ENCODE results near the gene INO80C.
"Not testable (repeated sequence)": the region's sequence is repeated elsewhere in the genome, so short reads cannot be mapped to it uniquely, and the experiment has no call there.

INO80C gene

DNA sequence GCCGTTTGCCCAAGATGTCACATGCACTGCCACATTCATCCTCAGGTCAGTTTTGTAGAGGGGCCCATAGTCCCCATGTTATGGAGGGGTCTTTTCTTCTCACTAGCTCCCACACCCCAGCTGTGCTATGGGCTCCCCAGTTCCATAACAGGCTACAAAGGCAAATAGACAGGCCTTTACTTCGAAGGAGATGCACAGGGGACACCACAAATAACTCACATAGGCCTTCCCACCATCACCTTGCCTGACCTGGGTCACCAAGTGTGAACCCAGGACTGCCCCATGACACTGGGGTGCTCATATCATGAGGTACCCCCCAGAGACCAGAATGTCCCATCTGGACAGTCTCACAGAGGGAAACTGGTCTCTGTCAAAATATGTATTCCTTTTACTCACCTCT is 15.0 kb upstream of the INO80C start:
- DNase-seq: no peak

DNA sequence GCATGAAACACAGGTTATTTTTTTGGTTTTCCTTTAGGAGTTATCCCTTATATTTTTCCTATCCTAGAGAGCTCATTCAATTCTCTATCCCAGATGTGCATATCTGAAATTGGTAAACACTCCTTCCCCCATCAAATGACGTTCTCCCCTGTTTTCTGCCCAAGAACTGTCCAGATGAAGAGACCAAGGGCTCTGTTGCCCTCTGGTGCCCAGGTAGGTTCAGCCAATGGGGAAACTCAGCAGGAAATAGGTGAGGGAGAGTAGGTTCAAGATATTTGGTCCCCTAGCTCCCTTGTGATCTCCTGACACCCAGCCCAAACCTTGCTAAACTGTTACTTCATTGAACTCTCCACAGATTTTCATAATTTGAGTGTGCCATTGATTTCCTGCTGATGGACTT is 14.1 kb upstream of the INO80C start:
- no peak for DNase-seq

DNA sequence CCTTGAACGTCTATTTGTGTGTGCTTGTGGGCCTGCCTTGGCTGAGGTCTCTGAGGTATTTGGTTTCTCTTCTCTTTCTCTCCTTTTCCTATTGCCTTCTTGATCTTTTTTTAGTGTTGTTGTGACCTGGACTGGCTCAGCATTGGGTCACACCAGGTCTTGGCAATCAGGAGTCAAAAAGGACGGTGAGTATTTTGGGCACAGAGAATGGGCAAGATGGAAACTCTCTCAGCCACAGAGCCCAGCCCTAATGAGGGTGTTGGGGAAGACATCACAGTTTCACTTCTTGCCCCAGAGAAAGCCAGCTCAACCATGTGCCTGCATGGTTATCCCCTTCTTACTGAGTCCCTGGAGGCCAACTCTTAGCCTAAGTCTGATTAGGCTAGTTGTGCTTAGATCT is 13.7 kb upstream of the INO80C start:
- DNase-seq: no peak

DNA sequence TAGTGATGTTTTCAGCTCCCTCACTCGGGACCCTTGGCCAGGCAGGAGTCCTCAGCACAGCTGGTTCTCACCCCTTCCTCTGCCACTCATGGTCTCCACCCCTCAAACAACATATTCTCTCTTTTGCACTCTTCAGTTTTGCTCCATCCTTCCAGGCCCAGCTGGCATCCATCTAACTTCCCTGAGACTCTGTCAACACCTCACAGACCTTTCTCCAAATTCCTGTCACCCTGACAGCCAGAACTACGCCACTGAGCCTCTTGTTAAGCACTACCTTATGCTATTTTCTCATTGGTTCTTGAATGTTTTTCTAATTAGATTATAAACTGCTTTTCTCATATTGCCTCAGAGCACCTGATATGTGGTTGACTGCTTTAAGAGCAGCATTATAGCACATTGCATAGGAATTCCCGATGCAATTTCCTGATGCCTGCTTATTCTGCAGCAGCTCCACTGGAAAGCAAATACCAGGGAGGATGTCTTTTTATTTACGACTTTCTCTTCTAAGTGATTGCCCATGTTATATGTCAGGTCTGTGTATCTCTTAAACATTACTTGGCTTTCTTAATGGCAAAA is 12.4 kb upstream of the INO80C start:
- no peak for DNase-seq

DNA sequence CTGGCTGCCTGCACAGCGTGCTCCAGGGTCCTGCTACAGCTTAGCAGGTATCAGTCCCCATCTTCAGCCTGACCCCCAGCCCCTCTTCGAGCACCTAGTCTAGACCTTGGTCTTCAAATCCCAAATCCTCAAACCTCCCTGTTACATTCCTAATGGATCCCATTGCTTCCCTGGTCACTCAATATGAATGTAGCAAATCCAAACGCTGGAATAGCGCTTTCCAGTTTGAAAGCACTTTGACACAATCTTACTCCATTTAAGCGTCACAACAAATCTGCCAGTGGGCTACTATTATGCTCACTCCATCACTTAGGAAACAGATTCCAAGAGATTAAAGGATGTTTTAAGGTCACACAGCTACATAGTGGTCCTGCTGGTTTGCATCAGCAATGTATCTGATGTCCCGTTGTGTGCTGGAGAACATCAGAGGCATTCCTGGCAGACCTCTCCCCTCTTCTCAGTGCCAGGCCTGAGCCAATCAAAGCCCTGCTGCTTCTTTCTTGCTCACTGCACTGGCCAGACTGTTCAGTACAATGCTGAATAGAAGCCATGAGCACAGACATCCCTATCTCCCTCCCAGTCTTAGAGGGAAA is 11.1 kb upstream of the INO80C start:
- DNase-seq: no peak

DNA sequence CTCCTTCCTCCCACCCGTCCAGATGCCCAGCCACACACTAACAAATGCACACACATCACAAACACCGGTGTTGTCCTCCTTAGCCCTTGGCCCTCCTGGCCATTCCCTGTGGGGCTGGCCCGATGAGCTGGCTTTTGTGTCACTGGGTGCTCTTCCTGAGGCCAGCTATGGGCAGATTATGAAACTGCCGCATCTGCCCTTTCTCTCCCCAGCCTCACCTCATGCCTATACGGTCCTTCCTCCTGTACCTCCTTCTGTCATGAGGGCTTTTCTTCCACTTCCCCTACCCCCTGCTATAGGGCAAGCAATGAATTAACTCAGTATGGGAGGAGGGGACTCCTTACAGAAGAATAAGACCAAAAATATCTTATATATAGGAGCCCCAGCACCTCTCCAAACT is 10.3 kb upstream of the INO80C start:
- no peak for DNase-seq

DNA sequence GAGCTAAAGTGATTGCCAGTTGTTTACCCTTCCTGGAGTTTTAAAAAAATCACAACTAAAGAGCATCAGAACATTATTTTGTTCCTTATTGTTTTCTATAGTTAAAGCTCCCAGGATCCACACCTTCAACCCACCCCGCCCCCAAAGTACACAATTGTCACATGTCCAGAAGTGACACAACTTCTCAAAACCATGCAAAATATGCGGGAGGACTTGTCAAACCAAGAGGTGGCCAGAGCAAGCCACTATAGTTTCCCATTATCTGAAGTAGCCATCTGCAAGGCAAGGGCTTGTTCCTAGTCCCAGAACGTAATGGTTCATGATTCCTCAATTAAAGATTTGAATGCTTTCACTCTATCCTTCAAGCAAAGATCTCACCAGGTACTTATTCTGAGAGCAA is 9.9 kb upstream of the INO80C start:
- DNase-seq: no peak

DNA sequence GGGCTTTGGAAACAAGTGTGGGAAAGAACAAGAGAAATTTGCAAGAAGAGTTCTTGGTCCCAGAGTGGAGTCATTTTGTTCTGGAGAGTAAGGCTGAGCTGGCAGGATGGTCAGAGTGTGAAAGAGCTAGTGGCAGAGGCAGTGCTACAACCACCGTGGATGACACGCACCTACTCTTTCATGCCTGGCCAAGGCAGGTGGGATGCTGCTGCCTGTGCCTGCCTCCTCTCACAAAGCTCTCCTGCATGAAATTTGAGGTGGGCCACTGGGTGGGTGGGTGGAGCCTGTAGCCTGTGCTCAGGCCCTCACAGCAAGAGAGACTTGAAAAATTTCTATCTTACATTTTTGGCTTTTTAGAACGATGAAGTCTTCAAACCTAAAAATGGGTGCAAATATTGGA is 9.4 kb upstream of the INO80C start:
- no peak for DNase-seq

DNA sequence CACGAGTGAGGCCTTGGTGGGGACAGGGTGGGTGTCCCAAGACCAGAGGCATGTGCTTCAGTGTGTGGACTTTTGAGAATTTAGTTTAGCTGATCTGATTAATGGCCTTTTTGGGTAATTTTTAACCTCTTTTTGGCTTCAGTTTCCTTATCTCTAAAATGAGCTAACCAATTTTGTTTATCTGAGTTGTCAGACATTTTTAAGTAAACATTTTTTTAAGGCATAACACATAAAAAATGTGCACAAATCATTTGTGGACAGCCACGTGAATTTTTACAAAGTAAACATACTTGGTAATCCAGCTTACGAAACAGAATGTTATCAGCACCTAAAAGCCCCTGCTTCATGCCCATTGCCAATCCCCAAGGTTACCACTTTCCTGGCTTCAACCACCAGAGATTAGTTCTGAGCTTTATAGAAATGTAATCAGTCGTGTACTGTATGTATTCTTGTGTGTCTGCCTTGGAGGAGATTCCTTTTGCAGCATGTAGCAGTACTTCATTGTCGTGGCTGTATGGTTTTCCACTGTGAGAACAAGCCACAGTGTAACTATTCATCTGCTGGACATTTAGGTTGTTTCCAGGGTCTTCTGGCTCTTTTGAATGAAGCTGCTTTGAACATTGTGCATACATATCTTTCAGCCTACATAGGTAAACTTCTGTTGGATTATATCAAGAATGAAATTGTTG is 8.4 kb upstream of the INO80C start:
- DNase-seq: no peak

DNA sequence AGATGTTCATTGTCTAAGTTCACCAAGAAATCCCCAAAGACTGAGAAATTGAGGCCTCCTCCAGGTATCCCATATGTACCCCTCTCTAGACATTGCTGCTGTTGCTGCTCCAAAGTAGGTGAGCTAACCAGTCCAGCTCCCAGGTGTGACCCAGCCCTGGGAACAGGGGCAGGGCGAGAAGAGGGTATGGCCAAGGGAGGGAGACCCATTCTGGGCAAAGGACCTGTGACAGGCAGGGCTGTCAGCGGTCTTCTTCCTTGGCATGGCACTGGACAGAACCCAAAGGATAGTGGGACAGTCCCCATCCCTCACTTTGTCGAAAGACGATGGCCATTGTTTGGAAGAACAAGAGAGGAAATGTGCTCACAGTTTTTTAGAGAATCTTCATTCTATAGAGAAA is 7.2 kb upstream of the INO80C start:
- DNase-seq: no peak

DNA sequence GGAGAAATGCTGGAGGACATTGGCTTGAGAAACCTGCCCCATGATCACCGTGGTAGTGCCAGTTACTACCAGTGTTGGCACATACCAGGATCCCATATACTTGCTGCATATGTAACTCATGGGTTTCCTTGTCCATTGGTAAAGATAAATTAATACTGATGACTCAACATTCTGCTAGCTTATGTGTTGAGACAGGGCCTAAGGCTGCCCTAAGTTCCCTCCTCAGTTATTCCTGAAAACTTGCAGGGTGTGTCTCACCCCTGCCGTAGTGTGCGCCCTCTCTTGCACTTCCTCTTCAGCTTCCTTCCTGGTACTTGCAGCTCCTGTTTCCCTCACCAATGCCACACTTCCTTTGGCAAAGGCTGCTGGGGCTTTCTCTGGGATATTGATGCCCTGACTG is 4.3 kb upstream of the INO80C start:
- DNase-seq: no peak

DNA sequence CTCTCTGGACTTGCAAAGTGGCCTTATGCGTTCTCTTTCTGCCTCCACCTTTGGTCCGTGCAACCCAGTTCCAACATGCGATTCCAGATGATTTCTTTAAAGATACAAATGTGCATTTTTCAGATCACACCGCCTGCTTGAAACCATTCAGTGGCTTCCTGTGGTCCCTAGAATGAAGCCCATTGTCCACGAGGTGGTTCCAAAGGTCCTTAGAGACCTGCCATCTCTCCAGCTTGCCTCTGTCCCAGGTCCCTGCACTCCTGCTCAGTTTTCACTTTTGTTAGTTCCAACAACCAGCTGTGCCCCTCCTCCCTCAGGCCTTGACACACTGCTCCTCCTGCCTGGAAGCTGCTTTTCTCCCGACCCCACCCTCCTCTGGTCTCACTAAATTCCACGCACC is 3.6 kb upstream of the INO80C start:
- DNase-seq: no peak

DNA sequence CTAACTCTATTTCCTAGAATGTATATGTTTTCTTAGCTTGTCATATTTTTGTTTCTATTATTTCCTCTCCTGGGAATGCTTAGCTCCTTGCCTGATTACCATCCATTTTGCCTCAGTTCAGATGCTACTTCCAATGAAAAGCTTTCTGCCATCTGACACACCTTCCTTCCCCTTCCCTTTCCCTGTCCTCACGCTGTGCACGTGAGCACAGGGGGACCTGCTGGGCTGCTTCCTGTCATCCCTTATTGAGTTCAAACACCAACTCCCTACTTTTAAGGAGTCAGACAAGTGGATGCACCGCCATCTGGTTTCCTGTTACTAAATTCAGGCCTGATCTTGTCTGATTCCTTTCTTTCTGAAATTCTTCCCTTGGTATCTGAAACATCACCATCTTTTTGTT is 2.4 kb upstream of the INO80C start:
- no peak for DNase-seq

DNA sequence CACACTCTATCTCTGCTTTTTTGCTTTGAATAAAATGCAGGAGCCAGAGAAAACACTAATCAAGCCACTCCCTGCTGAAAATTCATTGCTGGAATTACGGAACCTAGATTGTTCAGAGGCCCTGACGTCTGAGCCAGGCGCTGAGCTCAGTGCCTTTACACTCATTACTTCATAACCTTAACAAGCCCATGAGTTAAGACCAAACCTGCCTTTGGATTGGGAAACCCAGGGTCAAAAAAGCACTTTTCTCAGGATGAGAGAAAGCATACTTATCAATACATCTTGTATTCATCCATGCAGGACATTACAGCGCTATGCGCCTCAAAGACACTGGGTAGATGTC is 762 bp downstream of the INO80C start:
- no peak for DNase-seq

DNA sequence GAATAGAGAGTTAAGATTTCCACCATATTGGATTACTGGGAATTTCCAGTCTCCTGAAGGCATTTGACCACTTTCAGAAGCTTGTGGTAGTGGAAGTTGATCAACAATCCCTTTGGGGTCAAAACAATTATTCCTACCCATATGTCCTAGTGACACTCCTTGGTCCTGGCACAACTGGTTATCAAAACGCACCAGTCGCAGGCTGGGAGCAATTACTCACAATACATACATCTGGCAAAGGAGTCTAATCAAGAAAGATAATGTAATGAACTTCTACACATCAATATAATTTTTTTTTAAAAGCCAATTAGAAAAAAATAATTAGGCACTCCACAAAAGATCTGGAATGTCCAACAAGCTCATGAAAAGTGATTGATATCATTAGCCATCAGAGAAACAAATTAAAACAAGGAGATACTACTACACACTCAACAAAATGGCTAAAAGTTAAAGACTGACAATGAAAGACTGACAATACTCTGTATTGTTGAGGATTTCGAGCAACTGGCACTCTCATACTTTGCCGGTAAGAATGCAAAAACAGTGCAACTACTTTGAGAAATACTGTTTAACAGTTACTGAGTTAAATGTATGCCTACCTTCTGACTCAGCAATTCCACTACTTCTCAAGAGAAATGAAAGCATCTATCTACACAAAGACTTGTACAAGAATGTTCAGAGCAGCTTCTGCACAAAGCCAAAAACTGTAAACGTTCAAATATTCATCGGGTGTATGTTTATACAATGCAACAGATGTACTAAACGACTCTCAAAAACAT is 2.0 kb downstream of the INO80C start:
- DNase-seq: no peak

DNA sequence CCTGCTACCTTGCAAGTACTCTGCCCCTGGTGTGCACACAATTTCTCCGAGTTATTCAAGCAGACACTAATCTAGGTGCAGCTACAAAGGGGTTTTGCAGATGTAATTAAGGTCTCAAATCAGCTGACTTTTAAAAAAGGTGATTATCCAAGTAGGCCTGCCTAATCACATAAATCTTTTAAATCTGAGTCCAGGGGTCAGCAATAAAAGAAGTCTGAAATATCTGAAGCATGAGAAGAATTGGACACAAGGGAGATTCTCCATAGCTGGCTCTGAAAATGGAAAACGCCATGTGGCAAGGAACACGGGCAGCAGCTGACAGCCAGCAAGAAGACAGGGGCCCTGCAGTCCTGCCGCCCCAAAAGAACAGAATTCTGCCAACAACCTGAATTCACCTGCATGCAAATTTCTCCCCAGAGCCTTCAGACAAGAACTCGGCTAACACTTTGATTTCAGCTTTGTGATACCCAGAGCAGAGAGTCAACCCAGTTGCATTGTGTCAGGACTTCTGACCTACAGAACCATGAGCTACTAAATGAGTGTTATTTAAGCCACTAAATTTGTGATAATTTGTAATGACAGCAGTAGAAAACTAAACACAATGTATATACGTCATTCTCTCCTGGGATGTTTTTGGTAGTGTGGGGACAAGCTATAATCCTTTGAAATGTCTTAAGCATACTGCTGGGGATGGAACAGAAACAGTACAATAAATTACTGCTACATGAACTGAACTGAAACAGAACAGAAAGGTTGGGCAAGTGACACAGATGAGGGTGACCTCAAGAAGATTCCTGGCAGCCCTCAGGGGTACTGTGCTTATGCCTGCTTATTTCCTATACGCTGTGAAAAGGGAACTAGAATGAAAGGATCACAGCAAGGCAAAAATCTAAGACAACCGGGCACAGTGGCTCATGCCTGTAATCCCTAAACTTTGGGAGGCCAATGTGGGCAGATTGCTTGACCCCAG is 3.2 kb downstream of the INO80C start:
- DNase-seq: no peak

DNA sequence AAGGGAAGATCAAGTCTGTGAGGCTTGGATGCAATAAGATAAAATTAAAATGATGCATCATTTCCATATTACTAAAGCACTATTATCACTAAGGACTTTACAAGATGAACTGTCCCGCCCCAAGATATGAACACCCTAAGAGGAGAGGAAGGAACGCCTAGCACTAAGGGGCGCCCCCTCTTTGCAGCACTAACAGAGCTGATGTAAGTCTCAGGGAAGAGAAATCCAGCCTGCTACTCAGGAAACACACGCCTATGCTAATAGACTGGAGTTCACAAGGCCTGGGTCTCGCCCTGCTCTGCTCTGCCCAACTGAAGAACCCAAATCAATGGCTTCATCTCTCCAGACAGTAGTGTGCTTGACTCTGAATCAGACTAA is 6.1 kb downstream of the INO80C start:
- DNase-seq: no peak

DNA sequence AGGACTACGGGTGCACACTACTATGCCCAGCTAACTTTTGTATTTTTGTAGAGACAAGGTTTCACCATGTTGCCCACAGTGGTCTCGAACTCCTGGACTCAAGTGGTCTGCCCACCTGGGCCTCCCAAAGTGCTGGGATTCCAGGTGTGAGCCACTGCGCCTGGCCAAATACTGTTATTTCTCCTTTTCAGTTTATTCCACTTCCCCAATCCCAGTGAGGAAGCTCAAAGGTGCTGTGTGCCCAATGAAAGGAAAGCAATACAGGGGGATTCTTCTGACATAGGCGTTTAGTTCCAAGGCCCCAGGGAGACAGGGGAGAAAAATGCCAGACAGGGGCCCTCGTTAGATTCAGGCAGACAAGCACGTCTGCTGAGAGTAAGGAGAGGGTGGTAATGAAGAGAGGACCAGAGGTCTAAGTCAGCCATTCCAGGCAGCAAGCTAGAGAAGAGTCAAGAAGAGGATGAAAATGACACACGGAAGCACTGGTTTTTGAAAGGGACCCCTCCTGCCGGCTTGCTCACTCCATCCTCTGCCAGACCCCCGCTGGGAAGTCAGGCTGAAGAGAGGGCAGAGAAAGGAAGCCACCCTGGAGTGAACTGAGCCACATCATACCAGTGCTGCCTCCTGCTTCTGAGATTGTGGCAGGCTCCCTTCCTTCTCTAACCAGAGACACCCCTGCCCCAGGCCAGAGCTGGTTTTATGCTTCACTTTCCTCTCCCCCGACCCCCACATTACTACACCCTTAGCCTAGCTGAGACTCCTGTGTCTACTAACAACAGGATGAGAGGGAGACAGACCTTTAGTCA is 6.7 kb downstream of the INO80C start:
- DNase-seq: no peak

DNA sequence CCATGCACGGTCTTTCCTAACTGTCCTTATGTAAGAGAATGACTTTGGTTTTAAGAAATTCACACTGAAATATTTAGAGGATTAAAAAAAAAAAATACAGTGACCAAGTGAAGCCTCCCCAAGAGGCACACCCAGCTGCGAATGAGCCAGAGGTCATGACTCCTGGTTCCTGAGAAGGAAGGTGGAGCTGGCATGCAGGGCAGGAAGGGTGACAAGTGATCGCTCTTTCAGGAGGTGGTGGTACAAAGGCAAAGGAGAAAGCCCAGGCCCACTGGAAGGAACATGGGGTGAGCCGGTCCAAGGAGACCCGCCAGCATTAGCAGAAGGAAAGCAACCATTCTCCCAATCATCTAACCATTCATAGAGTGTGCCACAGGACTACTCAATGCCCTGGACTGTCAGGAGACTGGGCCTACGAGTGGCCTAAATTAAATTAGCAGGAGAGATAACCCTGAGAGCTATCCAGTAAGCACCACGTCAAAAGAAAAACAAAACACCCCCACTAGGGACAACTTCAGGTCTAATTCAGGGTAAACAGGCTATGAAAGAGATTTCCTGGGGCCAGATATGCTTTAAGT is 7.8 kb downstream of the INO80C start:
- DNase-seq: no peak

DNA sequence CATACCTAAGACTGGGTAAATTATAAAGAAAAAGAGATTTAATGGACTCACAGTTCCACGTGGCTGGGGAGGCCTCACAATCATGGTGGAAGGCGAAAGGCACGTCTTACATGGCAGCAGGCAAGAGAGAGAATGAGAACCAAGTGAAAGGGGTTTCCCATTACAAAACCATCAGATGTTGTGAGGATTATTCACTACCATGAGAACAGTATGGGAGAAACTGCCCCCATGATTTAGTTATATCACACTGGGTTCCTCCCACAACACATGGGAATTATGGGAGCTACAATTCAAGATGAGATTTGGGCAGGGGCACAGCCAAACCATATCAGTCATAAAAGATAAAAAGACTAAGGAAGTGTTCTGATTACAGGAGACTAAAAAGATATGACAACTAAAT is 8.5 kb downstream of the INO80C start:
- DNase-seq: not testable (repeated sequence)

DNA sequence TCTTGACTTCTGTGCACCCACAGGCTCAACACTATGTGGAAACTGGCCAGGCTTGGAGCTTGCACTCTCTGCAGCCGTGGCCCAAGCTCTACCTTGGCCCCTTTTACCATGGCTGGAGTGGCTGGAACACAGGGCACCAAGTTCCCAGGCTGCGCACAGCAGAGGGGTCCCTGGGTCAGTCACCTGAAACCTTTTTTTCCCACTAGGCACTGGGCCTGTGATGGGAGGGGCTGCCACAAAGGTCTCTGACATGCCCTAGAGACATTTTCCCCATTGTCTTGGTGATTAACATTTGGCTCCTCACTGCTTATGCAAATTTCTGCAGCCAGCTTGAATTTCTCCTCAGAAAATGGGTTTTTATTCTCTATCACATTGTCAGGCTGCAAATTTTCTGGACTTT is 9.4 kb downstream of the INO80C start:
- DNase-seq: not testable (repeated sequence)

DNA sequence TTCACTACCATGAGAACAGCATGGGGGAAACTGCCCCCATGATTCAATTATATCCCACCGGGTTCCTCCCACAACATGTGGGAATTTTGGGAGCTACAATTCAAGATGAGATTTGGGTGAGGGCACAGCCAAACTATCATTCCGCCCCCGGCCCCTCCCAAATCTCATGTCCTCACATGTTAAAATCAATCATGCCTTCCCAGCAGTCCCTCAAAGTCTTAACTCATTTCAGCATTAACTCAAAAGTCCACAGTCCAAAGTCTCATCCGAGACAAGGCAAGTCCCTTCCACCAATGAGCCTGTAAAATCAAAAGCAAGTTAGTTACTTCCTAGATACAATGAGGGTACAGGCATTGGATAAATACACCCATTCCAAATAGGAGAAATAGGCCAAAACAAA is 10.2 kb downstream of the INO80C start:
- not testable (repeated sequence) for DNase-seq
